HG03460 (cell line): ENCODE results near the gene BMPR1B.
"Not testable (repeated sequence)": the region's sequence is repeated elsewhere in the genome, so short reads cannot be mapped to it uniquely, and the experiment has no call there.

ENCODE experiments used
- ATAC-seq: cut with Tn5 transposase; IDR thresholded peaks from one replicate; pipeline ENCODE4 v1.9.1; 2021; ENCODE audit not compliant: unreplicated experiment

Gene BMPR1B

GRCh38 chr4:95124906-95125504 is 367.2 kb downstream of the BMPR1B start:
- no peak for ATAC-seq

- no peak for ATAC-seq
Observed at GRCh38 chr4:95129031-95129430, 371.3 kb downstream of the BMPR1B start.

GRCh38 chr4:95129821-95130311 is 372.1 kb downstream of the BMPR1B start:
- ATAC-seq, result no peak

GRCh38 chr4:95134016-95134415 is 376.3 kb downstream of the BMPR1B start:
- not testable (repeated sequence) for ATAC-seq

GRCh38 chr4:95139424-95139823 is 381.7 kb downstream of the BMPR1B start:
- ATAC-seq, result not testable (repeated sequence)

GRCh38 chr4:95141361-95141760 is 383.6 kb downstream of the BMPR1B start:
- ATAC-seq, result no peak

- ATAC-seq, result no peak
Observed at GRCh38 chr4:95142932-95143331, 385.2 kb downstream of the BMPR1B start.

GRCh38 chr4:95151255-95151654 is 393.5 kb downstream of the BMPR1B start:
- no peak for ATAC-seq

- ATAC-seq, result no peak
Observed at GRCh38 chr4:95153182-95153581, 395.4 kb downstream of the BMPR1B start.

GRCh38 chr4:95155759-95156451 is 398.1 kb downstream of the BMPR1B start:
- ATAC-seq, result no peak

- no peak for ATAC-seq
Observed at GRCh38 chr4:95156452-95156765, 398.7 kb downstream of the BMPR1B start.

- no peak for ATAC-seq
Observed at GRCh38 chr4:95157596-95157995, 399.8 kb downstream of the BMPR1B start.

- ATAC-seq, result no peak
Observed at GRCh38 chr4:95158045-95158444, 400.3 kb downstream of the BMPR1B start.

- no peak for ATAC-seq
Observed at GRCh38 chr4:95158626-95159025, 400.9 kb downstream of the BMPR1B start.

GRCh38 chr4:95159384-95159783 is 401.6 kb downstream of the BMPR1B start:
- no peak for ATAC-seq

- no peak for ATAC-seq
Observed at GRCh38 chr4:95161781-95162469, 404.2 kb downstream of the BMPR1B start.

- ATAC-seq, result no peak
Observed at GRCh38 chr4:95162867-95163266, 405.1 kb downstream of the BMPR1B start.

GRCh38 chr4:95165926-95166524 is 408.3 kb downstream of the BMPR1B start:
- peak; percentile 79 for ATAC-seq

- ATAC-seq, result no peak
Observed at GRCh38 chr4:95167805-95168204, 410.1 kb downstream of the BMPR1B start.

GRCh38 chr4:95170176-95170575 is 412.4 kb downstream of the BMPR1B start:
- ATAC-seq, result no peak

GRCh38 chr4:95171377-95171776 is 413.6 kb downstream of the BMPR1B start:
- ATAC-seq, result not testable (repeated sequence)

- ATAC-seq, result no peak
Observed at GRCh38 chr4:95178938-95179337, 421.2 kb downstream of the BMPR1B start.
